Adipocyte (in vitro differentiated cells): ENCODE data around the gene PIK3C2G.
"Not testable (repeated sequence)": the region's sequence is repeated elsewhere in the genome, so short reads cannot be mapped to it uniquely, and the experiment has no call there.

Source experiments
- DNase-seq: peaks from one replicate; pipeline ENCODE4 v3.0.0-alpha.2; 2015; ENCODE audit warnings: low read depth
- H3K27me3 ChIP-seq: replicated peaks from 2 replicates; pipeline ENCODE4 v1.7.0; 2013; ENCODE audit warnings: mild to moderate bottlenecking, low read length, moderate library complexity; ENCODE audit not compliant: control insufficient read depth, insufficient read depth
- H3K36me3 ChIP-seq: 2 replicates; pipeline ENCODE4 v1.7.0; 2013; ENCODE audit warnings: low read length, mild to moderate bottlenecking, moderate library complexity; ENCODE audit not compliant: control insufficient read depth, insufficient read depth, severe bottlenecking
- H3K4me1 ChIP-seq: 2 replicates; pipeline ENCODE4 v1.7.0; 2013; ENCODE audit warnings: mild to moderate bottlenecking, low read length, moderate library complexity; ENCODE audit not compliant: control insufficient read depth, insufficient read depth
- H3K4me3 ChIP-seq: 2 replicates; pipeline ENCODE4 v1.7.0; 2013; ENCODE audit warnings: mild to moderate bottlenecking, low read length, moderate library complexity
- H3K9ac ChIP-seq: 2 replicates; pipeline ENCODE4 v1.7.0; 2013; ENCODE audit warnings: mild to moderate bottlenecking, low read length, moderate library complexity
- H3K9me3 ChIP-seq: 2 replicates; pipeline ENCODE4 v1.7.0; 2013; ENCODE audit warnings: mild to moderate bottlenecking, low read length, moderate library complexity; ENCODE audit not compliant: control insufficient read depth

Gene PIK3C2G

DNA sequence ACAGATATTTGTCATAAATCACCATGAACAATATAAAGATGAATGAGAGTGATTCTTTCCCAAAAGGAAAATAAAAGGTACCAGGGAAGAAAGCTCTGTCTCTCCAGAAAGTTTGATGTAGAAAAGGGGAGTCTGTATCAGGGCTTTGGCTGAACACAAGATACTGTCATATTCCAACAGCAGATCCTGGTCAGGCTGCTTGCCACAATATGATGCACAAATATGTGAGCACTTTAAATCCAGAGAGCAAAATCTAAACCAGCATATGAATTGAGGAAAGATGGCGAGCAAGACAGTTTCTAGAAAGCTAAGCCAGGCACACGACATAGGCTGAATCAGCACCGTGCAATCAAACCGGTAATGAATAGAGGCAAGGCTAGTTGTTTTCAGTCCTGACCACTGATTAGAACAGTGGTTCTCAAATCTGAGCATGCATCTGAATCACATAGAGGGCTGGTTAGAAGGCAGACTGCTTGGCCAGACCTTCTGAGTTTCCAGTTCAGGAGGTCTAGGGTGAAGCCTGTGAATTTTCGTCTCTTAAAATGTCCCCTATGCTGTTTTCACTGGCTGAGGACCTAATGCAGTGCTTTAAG is 415.8 kb downstream of the PIK3C2G start:
- no peaks in the 10 kb centered on the region for H3K27me3 ChIP-seq
- no peak overlapping the region for H3K9ac ChIP-seq
- H3K4me3 ChIP-seq: no peak overlapping the region
- no peaks in the 10 kb centered on the region for H3K4me1 ChIP-seq
- no peaks in the 10 kb centered on the region for H3K36me3 ChIP-seq
- DNase-seq: no peak
- H3K9me3 ChIP-seq: no peaks in the 10 kb centered on the region

DNA sequence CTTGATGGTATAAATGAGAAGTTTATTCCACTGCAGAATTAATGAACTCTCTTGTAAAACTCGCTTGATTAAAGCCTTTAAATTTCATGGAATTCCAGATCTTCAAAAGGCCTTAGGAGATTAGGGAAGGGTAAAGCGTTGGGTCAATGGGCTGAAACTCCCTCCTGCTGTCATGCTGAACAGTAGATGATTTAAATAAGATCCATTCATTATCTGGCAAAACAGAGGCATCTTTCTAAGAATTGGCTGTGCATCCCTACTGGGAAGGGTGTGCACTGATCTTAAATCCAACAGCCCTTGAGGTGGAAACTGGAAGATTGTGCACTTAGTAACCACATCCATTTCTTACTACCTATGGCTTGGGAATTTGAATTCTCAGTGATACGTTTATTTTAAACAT is 420.5 kb downstream of the PIK3C2G start:
- H3K27me3 ChIP-seq: no peaks in the 10 kb centered on the region
- no peaks in the 10 kb centered on the region for H3K36me3 ChIP-seq
- no peak overlapping the region for H3K9ac ChIP-seq
- peaks cover 9% of the 10 kb centered on the region for H3K4me1 ChIP-seq
- no peaks in the 10 kb centered on the region for H3K9me3 ChIP-seq
- no peak overlapping the region for H3K4me3 ChIP-seq
- no peak for DNase-seq

DNA sequence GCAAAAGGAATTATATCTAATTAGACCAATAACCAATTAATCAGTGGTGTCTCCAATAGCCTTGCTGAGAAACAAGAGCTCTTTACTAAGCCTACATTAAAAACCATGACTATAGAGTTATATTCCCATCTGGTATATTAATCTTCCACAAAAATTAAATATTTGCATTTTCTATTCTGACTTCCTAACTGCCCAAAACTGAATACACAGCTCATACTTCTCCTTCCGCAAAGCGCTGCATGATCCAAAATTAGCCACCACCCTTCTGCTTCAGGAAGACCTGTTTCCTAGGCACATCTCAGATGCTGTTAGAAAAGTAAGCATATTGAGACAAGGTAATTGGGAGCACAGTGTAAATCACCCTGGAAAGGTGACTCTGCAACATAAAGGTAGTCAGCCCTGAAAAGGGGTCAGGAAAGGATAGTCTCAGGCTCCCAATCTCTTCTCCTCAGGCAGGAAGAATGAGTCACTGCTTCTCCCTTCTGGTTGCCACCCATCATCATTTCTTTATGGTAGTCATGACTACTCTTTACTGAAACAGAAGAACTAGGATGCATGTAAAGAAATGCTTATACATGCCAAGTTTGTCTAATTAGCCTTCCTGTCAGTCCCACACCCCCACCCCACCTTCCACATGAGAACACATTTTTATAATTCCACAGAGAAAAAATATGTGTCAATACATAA is 422.2 kb downstream of the PIK3C2G start:
- H3K4me3 ChIP-seq: no peak overlapping the region
- no peaks in the 10 kb centered on the region for H3K36me3 ChIP-seq
- DNase-seq: peak; percentile 14
- peaks cover 9% of the 10 kb centered on the region for H3K4me1 ChIP-seq
- H3K27me3 ChIP-seq: no peaks in the 10 kb centered on the region
- H3K9ac ChIP-seq: no peak overlapping the region
- H3K9me3 ChIP-seq: no peaks in the 10 kb centered on the region

DNA sequence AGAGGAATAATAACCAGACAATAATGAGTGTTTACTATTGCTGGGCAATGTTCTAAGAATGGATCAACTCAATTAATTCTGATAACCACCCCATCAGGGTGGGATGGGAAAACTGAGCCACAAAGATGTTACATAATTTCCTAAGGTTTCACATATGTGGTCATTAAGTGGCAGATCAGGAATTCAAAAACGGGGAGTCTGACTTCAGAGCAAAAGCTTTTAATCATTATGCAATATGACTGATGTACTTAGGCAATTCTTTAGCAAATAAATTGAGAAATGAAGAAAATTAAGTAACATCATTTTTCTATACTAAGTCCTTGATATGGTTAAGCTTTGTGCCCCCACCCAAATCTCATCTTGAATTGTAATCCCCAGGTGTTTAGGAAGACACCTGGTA is 423.1 kb downstream of the PIK3C2G start:
- DNase-seq: no peak
- H3K27me3 ChIP-seq: no peaks in the 10 kb centered on the region
- no peaks in the 10 kb centered on the region for H3K9me3 ChIP-seq
- H3K4me3 ChIP-seq: no peak overlapping the region
- no peaks in the 10 kb centered on the region for H3K36me3 ChIP-seq
- H3K4me1 ChIP-seq: peaks cover 9% of the 10 kb centered on the region
- no peak overlapping the region for H3K9ac ChIP-seq

DNA sequence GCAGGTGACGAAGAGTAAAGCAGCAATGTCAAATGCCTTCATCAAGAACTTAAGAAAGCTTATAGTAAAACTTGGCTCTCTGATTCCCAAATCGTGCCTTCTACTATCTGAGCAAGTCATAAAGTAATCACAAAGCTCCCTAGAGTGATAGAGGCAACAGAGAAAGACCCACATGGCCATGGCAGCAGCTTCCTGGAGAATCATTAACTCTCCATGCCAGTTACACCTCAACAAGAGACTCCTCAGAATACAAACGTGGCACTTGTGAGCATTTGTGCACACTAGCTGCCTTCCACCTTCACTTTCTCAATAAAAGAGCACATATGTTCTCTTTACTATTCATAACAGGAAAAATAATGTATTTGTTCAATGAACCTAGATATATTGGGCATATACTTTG is 428.5 kb downstream of the PIK3C2G start:
- Histone ChIP-seq H3K27me3 (no peaks in the 10 kb centered on the region), H3K4me1 (peaks cover 1% of the 10 kb centered on the region), H3K4me3 (no peak overlapping the region), H3K36me3 (no peaks in the 10 kb centered on the region), H3K9me3 (no peaks in the 10 kb centered on the region), H3K9ac (no peak overlapping the region)
- DNase-seq: no peak

DNA sequence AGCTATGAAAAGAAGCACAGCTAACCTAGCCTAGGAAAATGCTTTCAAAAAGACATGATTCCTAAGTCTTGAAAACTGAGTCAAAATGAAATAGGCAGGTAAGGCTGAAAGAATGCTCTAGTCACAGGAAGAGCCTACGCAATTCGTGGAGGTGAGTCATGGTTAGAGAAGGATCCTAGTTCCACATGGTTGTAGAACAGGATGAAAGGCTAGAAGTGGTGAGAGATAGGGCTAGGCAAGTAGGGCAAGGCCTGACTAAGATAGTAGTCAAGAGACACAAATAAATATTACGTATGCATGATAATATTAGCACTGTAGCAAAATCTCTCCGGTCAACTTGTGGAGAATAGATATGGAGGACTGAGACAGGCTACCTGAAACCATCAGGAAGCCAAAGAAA is 429.3 kb downstream of the PIK3C2G start:
- no peak overlapping the region for H3K9ac ChIP-seq
- H3K4me3 ChIP-seq: no peak overlapping the region
- DNase-seq: peak; percentile 11
- H3K4me1 ChIP-seq: no peaks in the 10 kb centered on the region
- H3K27me3 ChIP-seq: no peaks in the 10 kb centered on the region
- no peaks in the 10 kb centered on the region for H3K36me3 ChIP-seq
- no peaks in the 10 kb centered on the region for H3K9me3 ChIP-seq

DNA sequence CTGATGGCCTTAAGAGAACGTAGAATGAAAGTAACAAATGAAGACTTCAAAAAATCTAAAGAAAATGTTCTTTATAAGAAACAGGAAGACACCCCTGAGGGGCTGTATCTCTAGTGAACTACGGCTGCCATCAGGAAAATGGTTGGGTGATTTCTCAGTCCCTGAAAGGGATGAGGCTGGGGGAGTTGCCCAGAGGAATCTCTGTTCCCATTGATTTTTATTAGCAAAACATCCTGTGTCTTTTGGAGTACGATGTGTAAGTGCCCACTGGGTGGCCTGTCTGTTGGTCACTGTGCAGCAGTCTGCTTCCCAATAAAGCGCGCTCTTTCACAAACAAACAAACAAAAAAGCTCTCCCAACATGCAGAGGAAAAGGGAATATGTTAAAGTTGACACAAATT is 432.7 kb downstream of the PIK3C2G start:
- not testable (repeated sequence) for H3K4me3 ChIP-seq, H3K36me3 ChIP-seq, DNase-seq, H3K27me3 ChIP-seq, H3K9me3 ChIP-seq, H3K4me1 ChIP-seq, H3K9ac ChIP-seq

DNA sequence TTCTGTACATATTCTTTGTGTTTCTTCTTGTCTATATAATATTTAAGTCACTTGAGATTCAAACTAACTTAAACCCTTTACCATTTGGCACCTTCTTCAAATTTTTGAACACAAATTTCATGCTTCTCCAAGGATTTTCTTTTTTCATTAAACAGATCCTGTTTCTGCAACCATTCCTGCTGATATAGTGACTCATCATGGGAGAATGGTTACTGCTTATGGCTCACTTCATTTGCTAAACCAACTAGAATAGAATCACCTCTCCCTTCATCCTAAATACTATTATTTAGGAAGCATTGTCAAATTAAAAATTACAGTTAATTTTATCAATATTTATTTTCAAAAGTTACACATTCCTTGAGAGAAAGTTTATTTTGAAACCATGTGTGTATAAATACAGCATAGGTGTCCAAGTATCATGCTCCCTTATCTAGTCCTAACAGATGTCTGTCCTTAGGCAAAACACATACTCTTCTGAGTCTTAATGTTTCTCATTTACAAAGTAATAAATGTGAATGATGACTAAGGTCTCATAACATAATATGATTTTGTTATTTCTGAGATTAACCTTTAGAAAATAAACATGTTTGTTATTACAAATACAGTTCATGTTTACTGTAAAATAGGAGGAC is 435.8 kb downstream of the PIK3C2G start:
- H3K4me3 ChIP-seq: no peak overlapping the region
- DNase-seq: peak; percentile 70
- no peaks in the 10 kb centered on the region for H3K9me3 ChIP-seq
- H3K9ac ChIP-seq: no peak overlapping the region
- H3K27me3 ChIP-seq: no peaks in the 10 kb centered on the region
- peaks cover 26% of the 10 kb centered on the region for H3K4me1 ChIP-seq
- no peaks in the 10 kb centered on the region for H3K36me3 ChIP-seq
